ENCODE measurements around the gene ELOVL1.

ELOVL1 gene

GRCh38 chr1:43315481-43315880, 52.3 kb downstream of the ELOVL1 start:
- H3K27ac ChIP-seq = no peak overlapping the region
- TF ChIP-seq CTCF (conservative IDR thresholded peaks at IDR 0.05) = no peak

GRCh38 chr1:43314233-43314632, 53.6 kb downstream of the ELOVL1 start:
- no peak for TF ChIP-seq CTCF (conservative IDR thresholded peaks at IDR 0.05)
- H3K27ac ChIP-seq = no peak overlapping the region

GRCh38 chr1:43313771-43314170, 54.0 kb downstream of the ELOVL1 start:
- no peak overlapping the region for H3K27ac ChIP-seq
- TF ChIP-seq CTCF (conservative IDR thresholded peaks at IDR 0.05) = no peak

Measured in VCaP (cell line).